Transverse colon (tissue), 4 donors: ENCODE measurements around the gene C16orf96. TPM values are rescaled to one million over a fixed set of nuclear protein-coding genes. Genes with fewer than 3 reads are reported as not detected.

ENCODE experiments used
- DNase-seq: peaks from one replicate; pipeline ENCODE4 v3.0.0-alpha.2; 2019
- H3K27ac ChIP-seq, 4 donors: fragments of 200-600 bp; sonication (generic); 2 replicates each; pipeline ENCODE4 v1.5.1; 2016 to 2018; ENCODE audit warnings: inconsistent platforms in 4 of 4
- H3K27me3 ChIP-seq: fragments of 200-600 bp; sonication (generic); 2 replicates; pipeline ENCODE4 v1.5.1; 2017; ENCODE audit warnings: inconsistent platforms
- H3K36me3 ChIP-seq, 4 donors: fragments of 200-600 bp; sonication (generic); 2 replicates each; pipeline ENCODE4 v1.5.1; 2017 to 2019; ENCODE audit warnings: inconsistent platforms in 4 of 4
- H3K4me1 ChIP-seq, 4 donors: fragments of 200-600 bp; sonication (generic); 2 replicates each; pipeline ENCODE4 v1.5.1; 2017 to 2020; ENCODE audit warnings: inconsistent platforms in 4 of 4
- H3K4me3 ChIP-seq, 4 donors: fragments of 200-600 bp; sonication (generic); 1 replicate in 1 of 4; 2 replicates in 3 of 4; pipeline versions ENCODE4 v1.5.1 to v1.6.1; 2017 to 2019; ENCODE audit warnings: inconsistent platforms in 4 of 4
- H3K9me3 ChIP-seq, 2 donors: fragments of 200-600 bp; sonication (generic); 2 replicates each; pipeline ENCODE4 v1.5.1; 2017 to 2019; ENCODE audit warnings: inconsistent platforms in 2 of 2
- EP300 ChIP-seq: sonication (generic); formaldehyde crosslinking; IDR thresholded peaks from one replicate; pipeline ENCODE4 v1.6.1; 2017; ENCODE audit warnings: antibody characterized with exemption, low read depth
- POLR2A ChIP-seq: fragments of 450-650 bp; IDR thresholded peaks from one replicate; pipeline ENCODE4 v1.6.1; 2016; ENCODE audit warnings: antibody characterized with exemption, mild to moderate bottlenecking, moderate library complexity
- POLR2AphosphoS5 ChIP-seq, 3 donors: sonication (generic); formaldehyde crosslinking; IDR thresholded peaks; one replicate each; pipeline ENCODE4 v1.6.1; 2016; ENCODE audit warnings: antibody characterized with exemption in 3 of 3
- WGBS, 2 donors: methylation state at CpG; one replicate each; pipeline ENCODE4 v1.1.5; 2018; ENCODE audit warnings: low coverage in 1 of 2; 5-methylcytosine and 5-hydroxymethylcytosine counted together
- in situ Hi-C, 4 donors: fragments of 200-750 bp; cut with MboI; loops; one replicate each; pipeline versions ENCODE4 v1.15.0 to v1.15.1; 2017; ENCODE audit warnings: low sequenced_read_pairs in 3 of 4, low pct_ligation_motif_present in 1 of 4, low pct_unique_long_range_greater_than_20kb in 1 of 4
- intact Hi-C: fragments of 100-400 bp; cut with DNase I; formaldehyde crosslinking; loops from one replicate; pipeline ENCODE4 v1.15.1; 2023; ENCODE audit warnings: low total_unique reads
- total RNA-seq, 4 donors: library from RNA; depleted of rRNA; stranded (reverse); fragments of >200 nt; gene quantifications; one replicate each; pipeline ENCODE4 v1.1.0, GENCODE V29; 2016
- TF ChIP-seq, protein P1 (sequence below), 5 experiments: fragments of 200-600 bp in 3 of 5; fragments of 450-650 bp in 2 of 5; sonication (generic) in 3 of 5; IDR thresholded peaks; 1 replicate in 2 of 5; 2 replicates in 3 of 5; pipeline ENCODE4 v1.5.1; 2016 to 2017; ENCODE audit warnings: antibody characterized with exemption in 5 of 5, inconsistent platforms in 3 of 5, mild to moderate bottlenecking in 2 of 5, moderate library complexity in 1 of 5

Gene C16orf96
- total RNA-seq, 4 donors from 2014 or later: not detected

- H3K9me3 ChIP-seq: no peaks in the 10 kb centered on the region
- DNase-seq: no peak
- H3K4me3 ChIP-seq: no peak overlapping the region
- no peaks in the 10 kb centered on the region for H3K27me3 ChIP-seq
- no peak overlapping the region for H3K27ac ChIP-seq
- 80 to 93% methylated on average over 6 to 17 of the region's 17 CpGs for WGBS, 2 donors
- H3K4me1 ChIP-seq: no peaks in the 10 kb centered on the region
- no peak for TF ChIP-seq POLR2AphosphoS5 (IDR thresholded peaks at IDR 0.05)
- TF ChIP-seq, protein P1, sequence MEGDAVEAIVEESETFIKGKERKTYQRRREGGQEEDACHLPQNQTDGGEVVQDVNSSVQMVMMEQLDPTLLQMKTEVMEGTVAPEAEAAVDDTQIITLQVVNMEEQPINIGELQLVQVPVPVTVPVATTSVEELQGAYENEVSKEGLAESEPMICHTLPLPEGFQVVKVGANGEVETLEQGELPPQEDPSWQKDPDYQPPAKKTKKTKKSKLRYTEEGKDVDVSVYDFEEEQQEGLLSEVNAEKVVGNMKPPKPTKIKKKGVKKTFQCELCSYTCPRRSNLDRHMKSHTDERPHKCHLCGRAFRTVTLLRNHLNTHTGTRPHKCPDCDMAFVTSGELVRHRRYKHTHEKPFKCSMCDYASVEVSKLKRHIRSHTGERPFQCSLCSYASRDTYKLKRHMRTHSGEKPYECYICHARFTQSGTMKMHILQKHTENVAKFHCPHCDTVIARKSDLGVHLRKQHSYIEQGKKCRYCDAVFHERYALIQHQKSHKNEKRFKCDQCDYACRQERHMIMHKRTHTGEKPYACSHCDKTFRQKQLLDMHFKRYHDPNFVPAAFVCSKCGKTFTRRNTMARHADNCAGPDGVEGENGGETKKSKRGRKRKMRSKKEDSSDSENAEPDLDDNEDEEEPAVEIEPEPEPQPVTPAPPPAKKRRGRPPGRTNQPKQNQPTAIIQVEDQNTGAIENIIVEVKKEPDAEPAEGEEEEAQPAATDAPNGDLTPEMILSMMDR (IDR thresholded peaks at IDR 0.05): no peak
- no peak for TF ChIP-seq POLR2A
- no peak for TF ChIP-seq EP300
- in situ Hi-C loops: no loop called here
- H3K36me3 ChIP-seq: no peaks in the 10 kb centered on the region
- intact Hi-C loops: no loop called here
Observed at GRCh38 chr16:4591706-4592470, 35.7 kb downstream of the C16orf96 start.

DNA sequence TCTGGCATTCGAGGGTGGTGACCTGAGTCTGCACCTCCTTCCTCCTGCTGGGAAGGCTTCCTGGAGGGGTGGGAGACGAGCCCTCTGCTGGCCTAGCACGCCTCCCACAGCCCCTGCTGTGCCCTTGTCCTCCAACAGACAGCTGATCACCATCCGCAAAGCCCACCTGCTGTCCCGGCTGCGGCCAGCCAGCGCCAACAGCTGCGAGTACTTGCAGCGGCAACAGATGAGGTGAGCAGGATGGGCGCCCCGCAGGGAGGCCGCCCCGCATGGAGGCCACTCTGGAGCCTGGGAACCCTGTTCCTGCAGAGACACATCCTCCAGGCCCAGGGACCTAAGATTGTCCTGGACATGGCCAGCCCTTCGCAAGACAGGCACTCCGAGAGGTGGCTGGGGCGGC is 36.9 kb downstream of the C16orf96 start:
- Histone ChIP-seq H3K9me3 (no peaks in the 10 kb centered on the region), H3K27me3 (no peaks in the 10 kb centered on the region), H3K4me1 (no peaks in the 10 kb centered on the region), H3K4me3 (no peak overlapping the region), H3K36me3 (no peaks in the 10 kb centered on the region), H3K27ac (no peak overlapping the region)
- DNase-seq: no peak
- TF ChIP-seq POLR2AphosphoS5 (IDR thresholded peaks at IDR 0.05) (no peak), EP300 (no peak), POLR2A (no peak)
- TF ChIP-seq, protein P1 (IDR thresholded peaks at IDR 0.05): no peak
- WGBS, 2 donors: 69% methylated on average over 16 of the region's 16 CpGs; no CpG with 5 or more reads in 1 of the 2 donors
- in situ Hi-C loops: no loop called here
- intact Hi-C loops: no loop called here

DNA sequence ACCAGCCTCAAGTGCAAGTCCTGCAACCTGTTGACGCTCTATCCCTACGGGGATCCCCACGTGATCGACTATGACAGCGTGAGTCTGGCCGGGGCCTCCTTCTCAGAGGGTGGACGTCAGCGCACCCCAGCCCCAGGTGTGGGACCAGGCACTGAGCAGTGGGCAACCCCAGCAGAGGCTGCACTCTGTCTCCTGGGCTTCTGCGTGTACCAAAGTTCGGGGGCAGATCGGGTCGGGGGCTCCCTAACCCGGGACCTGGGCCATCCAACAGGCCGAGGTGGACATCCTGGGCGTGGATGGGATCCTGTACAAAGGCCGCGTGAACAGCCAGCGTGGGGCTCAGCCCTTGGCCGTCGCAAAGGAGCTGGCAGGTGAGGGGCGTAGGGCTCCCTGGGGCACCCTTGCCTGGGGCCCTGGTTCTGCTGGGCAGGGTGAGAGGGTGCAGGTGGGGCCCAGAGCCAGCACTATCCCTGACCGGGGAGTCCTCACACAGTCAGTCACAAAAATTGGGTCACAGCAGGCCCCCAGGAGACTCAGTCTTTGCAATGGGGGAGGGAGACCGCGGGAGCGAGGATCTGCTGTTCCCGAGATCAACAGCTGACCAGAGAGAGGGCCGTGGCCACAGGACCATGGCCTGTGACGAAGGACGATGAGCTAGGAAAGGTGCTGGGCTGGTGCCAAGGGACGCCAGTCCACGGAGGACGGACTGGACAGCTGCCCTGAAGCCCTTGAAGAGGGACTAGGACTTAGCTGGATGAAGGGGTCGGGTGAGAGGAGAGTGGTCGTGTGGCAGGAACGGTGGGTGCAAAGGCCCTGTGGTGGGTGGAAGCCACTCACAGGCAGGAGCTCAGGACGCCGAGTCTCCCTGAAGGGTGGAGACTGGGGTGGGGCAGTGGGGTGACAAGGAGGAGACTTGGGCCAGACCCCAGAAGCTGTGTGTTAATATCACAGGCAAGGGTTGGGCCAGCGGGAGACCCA is 38.6 kb downstream of the C16orf96 start:
- intact Hi-C loops (no loop called here), in situ Hi-C loops (no loop called here)
- H3K9me3 ChIP-seq: no peaks in the 10 kb centered on the region
- WGBS, 2 donors: 87 to 100% methylated on average over 1 to 38 of the region's 38 CpGs
- H3K4me3 ChIP-seq: no peak overlapping the region
- no peak for DNase-seq
- H3K36me3 ChIP-seq: no peaks in the 10 kb centered on the region
- no peaks in the 10 kb centered on the region for H3K27me3 ChIP-seq
- TF ChIP-seq POLR2A: no peak
- TF ChIP-seq POLR2AphosphoS5 (IDR thresholded peaks at IDR 0.05): no peak
- TF ChIP-seq, protein P1 (IDR thresholded peaks at IDR 0.05): no peak
- no peak for TF ChIP-seq EP300
- no peak overlapping the region for H3K27ac ChIP-seq
- no peaks in the 10 kb centered on the region for H3K4me1 ChIP-seq

DNA sequence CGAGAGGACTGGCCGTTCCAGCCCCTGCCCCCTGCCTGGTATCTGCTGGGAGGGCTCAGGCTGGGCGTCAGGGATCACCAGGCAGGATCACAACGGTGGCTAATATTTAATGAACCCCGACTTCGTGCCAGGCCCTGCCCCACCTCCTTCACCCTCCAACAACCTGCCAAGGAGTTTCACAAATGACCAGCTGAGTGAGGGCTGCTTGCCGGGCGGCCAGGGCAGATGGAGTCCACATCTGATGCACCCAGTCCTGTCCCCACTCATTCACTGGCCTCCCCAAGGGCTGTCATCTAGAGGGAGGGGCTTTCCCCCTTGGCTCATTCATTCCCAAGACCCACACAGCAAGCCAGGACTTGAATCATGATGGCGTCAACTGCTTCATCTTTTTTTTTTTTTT is 41.0 kb downstream of the C16orf96 start:
- intact Hi-C loops: no loop called here
- no peak for TF ChIP-seq POLR2A
- TF ChIP-seq, protein P1 (IDR thresholded peaks at IDR 0.05): no peak
- no peak overlapping the region for H3K4me3 ChIP-seq
- in situ Hi-C loops: no loop called here
- peaks cover 3 to 7% (median 5%) of the 10 kb centered on the region in 4 donors for H3K4me1 ChIP-seq
- no peaks in the 10 kb centered on the region for H3K27me3 ChIP-seq
- DNase-seq: no peak
- H3K27ac ChIP-seq: no peak overlapping the region
- H3K36me3 ChIP-seq: no peaks in the 10 kb centered on the region
- 40 to 62% methylated on average over 4 to 9 of the region's 9 CpGs for WGBS, 2 donors
- H3K9me3 ChIP-seq: no peaks in the 10 kb centered on the region
